ENCODE data around the gene SH3BP4. TPM values are rescaled to one million over a fixed set of nuclear protein-coding genes. Genes with fewer than 3 reads are reported as not detected.

SH3BP4 gene
- total RNA-seq, 1 donor from 2014 or later, result 1.1 TPM

DNA sequence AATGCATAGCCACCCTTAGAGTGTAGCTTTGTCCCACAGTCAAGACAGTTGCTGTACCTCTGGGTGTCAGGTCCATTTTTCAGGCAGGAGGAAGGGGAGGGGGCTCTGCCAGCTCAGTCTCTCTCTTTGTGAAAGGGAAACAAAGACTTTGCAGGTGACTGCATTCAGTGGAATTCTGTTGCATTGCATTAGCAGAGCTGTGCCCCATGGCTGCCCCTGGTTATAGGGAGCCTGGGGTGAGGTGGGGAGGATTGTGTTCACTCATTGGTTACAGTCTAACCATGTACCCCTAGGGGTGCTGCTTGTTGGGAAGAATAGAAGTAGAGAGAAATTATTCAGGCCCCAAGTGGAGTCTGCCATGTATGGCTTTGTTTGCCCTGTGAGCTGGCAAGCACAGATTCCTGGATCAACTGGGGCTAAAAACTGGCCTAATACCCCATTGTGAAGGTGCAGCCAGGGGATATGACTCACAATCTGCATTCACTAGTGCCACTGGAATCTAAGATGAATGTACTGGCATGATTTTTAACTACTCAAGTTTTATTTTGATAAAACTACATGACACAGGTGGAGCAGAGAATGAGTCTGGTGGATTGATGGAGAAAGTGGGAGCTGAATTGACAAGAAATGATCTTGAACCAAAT is 118.4 kb downstream of the SH3BP4 start:
- no peak overlapping the region for H3K27ac Mint-ChIP-seq
- CTCF ChIA-PET, result no interaction called here
- H3K27me3 Mint-ChIP-seq, result peaks cover 5% of the 10 kb centered on the region
- no peak overlapping the region for H3K4me3 Mint-ChIP-seq
- H3K36me3 Mint-ChIP-seq (ENCODE audit: low read depth), result no peaks in the 10 kb centered on the region
- DNase-seq, result no peak
- POLR2A ChIA-PET, result no interaction called here
- intact Hi-C loops (cut with micrococcal nuclease), result no loop called here
- TF ChIP-seq, protein P1, sequence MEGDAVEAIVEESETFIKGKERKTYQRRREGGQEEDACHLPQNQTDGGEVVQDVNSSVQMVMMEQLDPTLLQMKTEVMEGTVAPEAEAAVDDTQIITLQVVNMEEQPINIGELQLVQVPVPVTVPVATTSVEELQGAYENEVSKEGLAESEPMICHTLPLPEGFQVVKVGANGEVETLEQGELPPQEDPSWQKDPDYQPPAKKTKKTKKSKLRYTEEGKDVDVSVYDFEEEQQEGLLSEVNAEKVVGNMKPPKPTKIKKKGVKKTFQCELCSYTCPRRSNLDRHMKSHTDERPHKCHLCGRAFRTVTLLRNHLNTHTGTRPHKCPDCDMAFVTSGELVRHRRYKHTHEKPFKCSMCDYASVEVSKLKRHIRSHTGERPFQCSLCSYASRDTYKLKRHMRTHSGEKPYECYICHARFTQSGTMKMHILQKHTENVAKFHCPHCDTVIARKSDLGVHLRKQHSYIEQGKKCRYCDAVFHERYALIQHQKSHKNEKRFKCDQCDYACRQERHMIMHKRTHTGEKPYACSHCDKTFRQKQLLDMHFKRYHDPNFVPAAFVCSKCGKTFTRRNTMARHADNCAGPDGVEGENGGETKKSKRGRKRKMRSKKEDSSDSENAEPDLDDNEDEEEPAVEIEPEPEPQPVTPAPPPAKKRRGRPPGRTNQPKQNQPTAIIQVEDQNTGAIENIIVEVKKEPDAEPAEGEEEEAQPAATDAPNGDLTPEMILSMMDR (IDR thresholded peaks at IDR 0.05), result no peak
- no peak for ATAC-seq (ENCODE audit: low read depth)
- H3K9me3 Mint-ChIP-seq, result peaks cover 4% of the 10 kb centered on the region
- H3K4me1 Mint-ChIP-seq, result no peaks in the 10 kb centered on the region

DNA sequence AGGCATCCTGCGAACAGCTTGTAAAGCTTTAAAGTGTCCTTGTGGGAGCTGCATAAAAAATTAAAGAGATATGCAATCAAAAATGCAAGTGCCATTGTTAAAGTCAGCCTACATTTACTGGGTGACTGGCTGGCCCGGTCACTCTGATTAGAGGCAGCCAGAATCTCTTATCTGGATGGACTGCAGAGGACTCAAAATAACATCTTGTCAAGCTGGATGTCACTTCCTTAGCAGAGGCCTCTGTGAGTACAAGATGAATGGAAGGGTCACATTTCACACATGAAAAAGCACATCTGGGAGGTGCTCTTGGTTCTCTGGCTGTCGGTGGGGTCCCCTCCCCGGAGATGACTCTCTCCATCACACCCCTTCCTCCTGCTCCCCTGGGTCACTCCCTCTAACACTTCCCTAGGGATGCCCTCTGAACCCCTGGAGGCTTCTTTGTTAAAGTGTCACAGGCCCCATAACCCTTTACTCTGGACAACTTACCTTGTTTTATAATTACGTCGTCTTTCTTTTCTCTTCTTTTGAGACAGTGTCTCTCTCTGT is 122.1 kb downstream of the SH3BP4 start:
- Mint-ChIP-seq H3K9me3 (peaks cover 3% of the 10 kb centered on the region), H3K36me3 (ENCODE audit: low read depth) (no peaks in the 10 kb centered on the region), H3K27me3 (peaks cover 5% of the 10 kb centered on the region), H3K27ac (no peak overlapping the region), H3K4me3 (no peak overlapping the region), H3K4me1 (no peaks in the 10 kb centered on the region)
- ATAC-seq (ENCODE audit: low read depth), result no peak
- TF ChIP-seq, protein P1 (IDR thresholded peaks at IDR 0.05), result no peak
- ChIA-PET CTCF (no interaction called here), POLR2A (no interaction called here)
- intact Hi-C loops (cut with micrococcal nuclease), result no loop called here
- no peak for DNase-seq

DNA sequence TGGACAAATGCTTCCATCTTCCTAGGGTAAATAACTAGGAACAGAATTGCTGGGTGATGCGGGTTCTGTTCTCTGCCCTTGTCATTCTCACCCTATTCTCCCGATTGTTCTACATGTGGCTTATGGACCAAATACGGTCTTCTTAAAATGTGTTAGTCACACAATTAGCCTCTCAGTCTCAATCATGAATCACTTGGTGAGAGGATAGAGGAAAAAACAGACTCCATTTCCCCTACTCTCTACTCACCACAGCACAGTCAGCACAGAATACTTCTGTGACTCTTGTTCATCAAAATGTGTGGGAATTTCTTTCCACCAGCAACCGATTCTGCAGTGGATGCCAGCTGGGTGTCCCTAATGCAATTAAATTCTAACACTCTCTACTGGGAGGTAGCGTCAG is 125.2 kb downstream of the SH3BP4 start:
- Mint-ChIP-seq H3K27me3 (no peaks in the 10 kb centered on the region), H3K9me3 (no peaks in the 10 kb centered on the region), H3K27ac (no peak overlapping the region), H3K36me3 (ENCODE audit: low read depth) (no peaks in the 10 kb centered on the region), H3K4me3 (no peak overlapping the region), H3K4me1 (no peaks in the 10 kb centered on the region)
- intact Hi-C loops (cut with micrococcal nuclease), result no loop called here
- ChIA-PET CTCF (no interaction called here), POLR2A (no interaction called here)
- TF ChIP-seq, protein P1 (IDR thresholded peaks at IDR 0.05), result no peak
- ATAC-seq (ENCODE audit: low read depth) (no peak), DNase-seq (no peak)

DNA sequence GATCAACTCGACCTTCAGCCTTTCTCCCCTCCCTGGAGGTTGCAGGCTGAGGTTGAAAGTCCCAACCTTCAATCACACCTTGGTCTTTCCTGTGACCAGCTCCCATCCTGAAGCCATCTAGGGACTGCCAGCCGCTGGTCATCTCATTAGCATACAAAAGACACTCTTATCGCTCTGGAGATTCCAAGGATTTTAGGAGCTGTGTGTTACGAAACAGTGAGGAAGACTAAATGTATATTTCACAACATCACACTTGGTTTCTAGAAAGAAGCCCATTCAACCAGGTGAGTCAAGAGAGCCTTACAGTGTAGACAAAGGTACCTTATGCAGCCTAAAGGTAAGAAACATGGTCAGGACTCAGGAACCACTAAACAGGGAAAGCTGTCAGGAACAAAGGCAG is 126.4 kb downstream of the SH3BP4 start:
- no peaks in the 10 kb centered on the region for H3K9me3 Mint-ChIP-seq
- no peaks in the 10 kb centered on the region for H3K36me3 Mint-ChIP-seq (ENCODE audit: low read depth)
- no peak for ATAC-seq (ENCODE audit: low read depth)

DNA sequence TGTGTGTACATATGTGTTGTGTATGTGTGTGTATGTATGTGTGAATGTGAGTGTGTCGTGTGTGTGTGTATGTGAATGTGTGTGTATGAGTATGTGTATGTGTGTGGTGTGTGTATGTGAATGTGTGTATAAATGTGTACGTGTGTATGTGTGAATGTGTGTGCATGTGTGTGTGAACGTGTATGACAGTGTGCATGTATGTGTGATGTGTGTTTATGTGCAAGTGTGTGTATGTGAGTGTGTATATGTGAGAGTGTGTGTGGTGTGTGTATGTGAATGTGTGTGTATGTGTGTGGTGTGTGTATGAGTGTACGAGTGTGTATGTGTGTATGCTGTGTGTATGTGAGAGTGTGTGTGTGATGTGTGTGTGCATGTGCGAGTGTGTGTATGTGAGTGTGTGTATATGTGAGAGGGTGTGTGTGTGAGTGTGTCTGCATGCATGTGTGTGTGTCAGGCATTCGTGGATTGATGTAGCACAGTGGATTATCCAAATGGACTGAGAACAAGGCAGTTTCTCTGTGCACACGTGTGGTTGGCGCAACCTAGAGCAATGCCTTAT is 127.2 kb downstream of the SH3BP4 start:
- ChIA-PET CTCF (no interaction called here), POLR2A (no interaction called here)
- Mint-ChIP-seq H3K36me3 (ENCODE audit: low read depth) (no peaks in the 10 kb centered on the region), H3K27me3 (no peaks in the 10 kb centered on the region), H3K4me1 (no peaks in the 10 kb centered on the region), H3K9me3 (no peaks in the 10 kb centered on the region), H3K4me3 (no peak overlapping the region), H3K27ac (no peak overlapping the region)
- ATAC-seq (ENCODE audit: low read depth) (no peak), DNase-seq (no peak)
- TF ChIP-seq, protein P1 (IDR thresholded peaks at IDR 0.05), result no peak
- intact Hi-C loops (cut with micrococcal nuclease), result no loop called here

More for the DNA sequence above, 126.4 kb downstream of the SH3BP4 start:
- Mint-ChIP-seq H3K4me1 (no peaks in the 10 kb centered on the region), H3K27ac (no peak overlapping the region), H3K4me3 (no peak overlapping the region), H3K27me3 (no peaks in the 10 kb centered on the region)
- DNase-seq, result no peak
- ChIA-PET POLR2A (no interaction called here), CTCF (no interaction called here)
- intact Hi-C loops (cut with micrococcal nuclease), result no loop called here
- TF ChIP-seq, protein P1 (IDR thresholded peaks at IDR 0.05), result no peak

All from activated B cell treated with CpG ODN at 0.5 μM for 24 hours (primary cell).